C4-2B (cell line): Measurements from ENCODE around the gene HPCAL1.

Experiments used
- ZFX ChIP-seq: fragments of 450-650 bp; IDR thresholded peaks from 2 replicates; pipeline ENCODE4 v1.6.1; 2017
- TF ChIP-seq, protein P1 (sequence below): fragments of 450-650 bp; conservative IDR thresholded peaks from 2 replicates; pipeline ENCODE4 v1.5.1; 2017; ENCODE audit warnings: mild to moderate bottlenecking

DNA sequence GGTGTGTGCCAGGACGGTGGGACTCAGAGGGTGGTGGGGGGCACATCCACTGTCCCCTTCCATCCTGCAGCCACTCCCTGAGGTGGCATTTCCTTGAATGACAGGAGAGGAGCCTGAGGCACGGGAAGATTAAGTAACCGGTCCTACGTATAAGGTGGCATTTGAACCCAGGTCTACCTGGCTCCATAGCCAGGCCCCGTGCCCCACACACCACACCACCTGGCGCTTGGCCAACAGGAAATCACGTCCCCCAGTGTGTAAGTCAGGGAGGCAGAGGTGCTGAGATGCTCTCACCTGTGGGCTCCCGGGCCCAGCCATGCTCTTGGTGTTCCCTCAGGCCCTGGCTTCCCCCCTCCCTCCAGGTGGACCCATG, 53.7 kb downstream of the HPCAL1 start:
- TF ChIP-seq, protein P1, sequence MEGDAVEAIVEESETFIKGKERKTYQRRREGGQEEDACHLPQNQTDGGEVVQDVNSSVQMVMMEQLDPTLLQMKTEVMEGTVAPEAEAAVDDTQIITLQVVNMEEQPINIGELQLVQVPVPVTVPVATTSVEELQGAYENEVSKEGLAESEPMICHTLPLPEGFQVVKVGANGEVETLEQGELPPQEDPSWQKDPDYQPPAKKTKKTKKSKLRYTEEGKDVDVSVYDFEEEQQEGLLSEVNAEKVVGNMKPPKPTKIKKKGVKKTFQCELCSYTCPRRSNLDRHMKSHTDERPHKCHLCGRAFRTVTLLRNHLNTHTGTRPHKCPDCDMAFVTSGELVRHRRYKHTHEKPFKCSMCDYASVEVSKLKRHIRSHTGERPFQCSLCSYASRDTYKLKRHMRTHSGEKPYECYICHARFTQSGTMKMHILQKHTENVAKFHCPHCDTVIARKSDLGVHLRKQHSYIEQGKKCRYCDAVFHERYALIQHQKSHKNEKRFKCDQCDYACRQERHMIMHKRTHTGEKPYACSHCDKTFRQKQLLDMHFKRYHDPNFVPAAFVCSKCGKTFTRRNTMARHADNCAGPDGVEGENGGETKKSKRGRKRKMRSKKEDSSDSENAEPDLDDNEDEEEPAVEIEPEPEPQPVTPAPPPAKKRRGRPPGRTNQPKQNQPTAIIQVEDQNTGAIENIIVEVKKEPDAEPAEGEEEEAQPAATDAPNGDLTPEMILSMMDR: no peak
- TF ChIP-seq ZFX: no peak
